AG04450 (cell line): ENCODE results near the gene DNAH8. TPM values are rescaled to one million over a fixed set of nuclear protein-coding genes. Genes with fewer than 3 reads are reported as not detected.

Experiments used
- CTCF ChIA-PET: fragments of 300-600, 350-600 bp; formaldehyde crosslinking; extraction: SDS; loops from one replicate; lab custom pipeline; 2022; ENCODE audit warnings: antibody characterized with exemption, inconsistent platforms; lab: Charles Lee
- POLR2A ChIA-PET: fragments of 350-600 bp; formaldehyde crosslinking; extraction: SDS; loops from one replicate; lab custom pipeline; 2021; ENCODE audit warnings: antibody characterized with exemption, inconsistent platforms; lab: Yijun Ruan, JAX
- DNase-seq: peaks from one replicate; pipeline ENCODE4 v3.0.0-alpha.2; 2011; ENCODE audit warnings: low read depth, low spot score
- H3K27ac ChIP-seq: one replicate; pipeline ENCODE4 v1.5.1; 2012; ENCODE audit warnings: low read depth, low read length, control low read depth
- H3K27me3 ChIP-seq: one replicate; pipeline ENCODE4 v1.6.0; 2012; ENCODE audit warnings: low read length; ENCODE audit not compliant: control insufficient read depth, insufficient read depth
- H3K4me3 ChIP-seq: 2 replicates; pipeline ENCODE4 v1.5.1; 2011; ENCODE audit warnings: mild to moderate bottlenecking, low read depth, low read length, control low read depth
- H3K9me3 ChIP-seq: 2 replicates; pipeline ENCODE4 v1.5.1; 2012; ENCODE audit warnings: low read length; ENCODE audit not compliant: control insufficient read depth, insufficient read depth
- polyA plus RNA-seq: library from polyadenylated mRNA; depleted of rRNA; stranded (reverse); fragments of >200 nt; gene quantifications from 2 replicates; pipeline ENCODE4 v1.2.3, GENCODE V29; 2011
- TF ChIP-seq, protein P1 (sequence below): IDR thresholded peaks from 2 replicates; pipeline ENCODE4 v1.5.1; 2011; ENCODE audit warnings: low read depth, low read length, control low read depth, inconsistent platforms

Gene DNAH8
- polyA plus RNA-seq, 1 experiment: not detected

DNA sequence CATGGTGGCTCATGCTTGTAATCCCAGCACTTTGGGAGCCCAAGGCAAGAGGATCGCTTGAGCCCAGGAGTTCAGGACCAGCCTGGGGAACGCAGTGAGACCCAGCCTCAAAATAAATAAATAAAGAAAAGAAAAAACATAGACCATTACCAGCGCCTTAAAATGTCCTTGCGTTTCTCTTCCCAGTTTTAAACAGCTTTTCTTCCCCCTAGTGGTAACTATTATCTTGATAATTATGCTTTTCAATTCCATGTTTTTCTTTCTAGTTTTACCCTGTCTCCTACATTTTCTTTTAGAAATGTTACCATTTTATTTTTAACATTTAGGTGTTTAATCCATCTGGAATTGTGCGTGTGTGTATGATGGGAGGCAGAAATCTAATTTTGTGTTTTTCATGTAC, 24.4 kb downstream of the DNAH8 start:
- Histone ChIP-seq H3K9me3 (no peaks in the 10 kb centered on the region), H3K27me3 (no peaks in the 10 kb centered on the region), H3K4me3 (no peak overlapping the region), H3K27ac (no peak overlapping the region)
- TF ChIP-seq, protein P1, sequence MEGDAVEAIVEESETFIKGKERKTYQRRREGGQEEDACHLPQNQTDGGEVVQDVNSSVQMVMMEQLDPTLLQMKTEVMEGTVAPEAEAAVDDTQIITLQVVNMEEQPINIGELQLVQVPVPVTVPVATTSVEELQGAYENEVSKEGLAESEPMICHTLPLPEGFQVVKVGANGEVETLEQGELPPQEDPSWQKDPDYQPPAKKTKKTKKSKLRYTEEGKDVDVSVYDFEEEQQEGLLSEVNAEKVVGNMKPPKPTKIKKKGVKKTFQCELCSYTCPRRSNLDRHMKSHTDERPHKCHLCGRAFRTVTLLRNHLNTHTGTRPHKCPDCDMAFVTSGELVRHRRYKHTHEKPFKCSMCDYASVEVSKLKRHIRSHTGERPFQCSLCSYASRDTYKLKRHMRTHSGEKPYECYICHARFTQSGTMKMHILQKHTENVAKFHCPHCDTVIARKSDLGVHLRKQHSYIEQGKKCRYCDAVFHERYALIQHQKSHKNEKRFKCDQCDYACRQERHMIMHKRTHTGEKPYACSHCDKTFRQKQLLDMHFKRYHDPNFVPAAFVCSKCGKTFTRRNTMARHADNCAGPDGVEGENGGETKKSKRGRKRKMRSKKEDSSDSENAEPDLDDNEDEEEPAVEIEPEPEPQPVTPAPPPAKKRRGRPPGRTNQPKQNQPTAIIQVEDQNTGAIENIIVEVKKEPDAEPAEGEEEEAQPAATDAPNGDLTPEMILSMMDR: peak; percentile 47
- no peak for DNase-seq
- POLR2A ChIA-PET: no interaction called here
- CTCF ChIA-PET: no interaction called here

DNA sequence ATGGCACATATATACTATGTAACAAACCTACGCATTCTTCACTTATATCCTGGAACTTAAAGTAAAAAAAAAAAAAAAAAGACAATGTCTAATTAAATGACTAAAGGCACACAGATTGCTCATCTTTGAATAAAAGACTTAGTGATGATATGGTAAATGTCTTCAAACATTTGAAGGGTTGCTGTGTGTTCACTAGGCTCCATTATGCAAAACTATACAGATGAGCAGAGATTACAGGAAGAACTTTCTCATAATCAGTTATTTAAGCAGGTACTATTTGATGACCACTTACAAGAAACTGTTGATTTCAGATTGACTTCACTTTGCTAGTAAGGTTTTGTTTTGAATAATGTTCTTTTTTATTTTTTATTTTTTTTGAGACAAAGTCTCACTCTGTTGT, 34.4 kb downstream of the DNAH8 start:
- ChIA-PET CTCF (no interaction called here), POLR2A (no interaction called here)
- H3K9me3 ChIP-seq: no peaks in the 10 kb centered on the region
- no peak for DNase-seq
- no peaks in the 10 kb centered on the region for H3K27me3 ChIP-seq
- H3K27ac ChIP-seq: no peak overlapping the region
- no peak overlapping the region for H3K4me3 ChIP-seq
- TF ChIP-seq, protein P1: no peak

DNA sequence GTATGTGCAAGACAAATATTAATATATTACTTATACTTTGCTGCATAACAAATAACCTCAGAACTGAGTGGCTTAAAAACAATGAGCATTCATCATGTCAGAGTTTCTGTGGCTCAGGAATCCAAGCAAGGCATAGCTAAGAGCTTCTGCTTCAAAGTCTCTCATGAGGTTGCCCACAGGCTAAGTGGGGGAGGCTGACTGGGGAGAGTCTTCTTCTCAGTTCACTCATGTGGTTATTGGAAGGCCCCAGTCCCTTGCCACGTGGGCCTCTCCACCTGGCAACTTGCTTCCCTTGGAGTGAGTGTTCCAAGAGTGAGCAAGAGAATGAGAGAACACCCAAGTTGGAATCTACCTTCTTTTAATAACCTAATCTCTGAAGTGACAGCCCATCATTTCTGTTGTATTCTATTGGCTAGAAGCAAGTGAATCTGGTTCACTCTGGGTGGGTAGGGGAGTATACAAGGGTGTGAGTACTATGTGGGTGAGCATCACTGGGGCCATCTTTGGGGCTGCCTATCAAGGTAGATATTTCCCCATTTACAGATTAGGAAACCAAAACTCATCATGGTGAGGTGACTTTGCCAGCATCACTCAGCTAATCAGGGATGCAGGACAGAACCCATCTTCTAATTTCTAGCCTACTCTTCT, 36.0 kb downstream of the DNAH8 start:
- no peak for DNase-seq
- Histone ChIP-seq H3K27me3 (no peaks in the 10 kb centered on the region), H3K27ac (no peak overlapping the region), H3K9me3 (no peaks in the 10 kb centered on the region), H3K4me3 (no peak overlapping the region)
- CTCF ChIA-PET: no interaction called here
- POLR2A ChIA-PET: no interaction called here
- TF ChIP-seq, protein P1: no peak

DNA sequence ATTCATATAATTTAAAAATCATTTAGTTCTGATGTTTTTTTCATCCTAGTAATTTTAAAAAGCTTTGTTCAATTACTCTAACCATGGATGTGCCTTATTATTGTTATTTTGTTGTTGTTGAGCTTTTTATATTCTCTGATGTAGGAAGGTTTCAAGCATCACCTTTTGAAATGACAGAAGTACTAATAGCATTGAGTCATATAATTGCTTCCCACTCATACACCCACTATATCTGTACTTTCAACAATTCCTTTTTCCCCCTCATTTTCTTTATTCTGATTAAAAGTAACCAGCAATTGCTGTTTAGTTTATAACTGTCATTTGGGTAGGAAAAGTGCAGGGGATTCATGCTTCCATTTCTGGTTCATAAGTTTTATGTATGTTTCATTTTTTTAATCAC, 38.6 kb downstream of the DNAH8 start:
- no peaks in the 10 kb centered on the region for H3K27me3 ChIP-seq
- H3K27ac ChIP-seq: no peak overlapping the region
- no peak overlapping the region for H3K4me3 ChIP-seq
- H3K9me3 ChIP-seq: no peaks in the 10 kb centered on the region
- TF ChIP-seq, protein P1: no peak
- ChIA-PET POLR2A (no interaction called here), CTCF (no interaction called here)
- DNase-seq: no peak

DNA sequence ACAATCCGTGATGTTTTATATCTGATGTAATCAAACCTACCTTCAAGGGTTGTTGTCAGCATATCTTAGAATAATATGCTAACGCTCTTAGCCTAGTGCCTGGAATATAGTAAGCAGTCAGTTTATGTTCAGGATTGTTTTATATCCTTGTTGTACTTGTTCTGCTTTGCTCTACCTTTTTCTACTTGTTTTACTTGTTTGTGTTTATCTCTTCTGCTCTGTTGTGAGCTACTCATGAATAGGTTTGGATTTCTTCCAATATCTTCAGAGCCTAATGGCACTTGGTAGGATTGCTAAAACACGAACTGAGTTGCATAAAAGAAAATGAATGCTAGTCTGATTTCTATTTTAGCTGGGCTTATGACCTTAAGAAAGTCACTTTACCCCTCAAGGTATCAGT, 40.1 kb downstream of the DNAH8 start:
- Histone ChIP-seq H3K4me3 (no peak overlapping the region), H3K27ac (no peak overlapping the region), H3K27me3 (no peaks in the 10 kb centered on the region), H3K9me3 (no peaks in the 10 kb centered on the region)
- ChIA-PET POLR2A (no interaction called here), CTCF (no interaction called here)
- DNase-seq: no peak
- TF ChIP-seq, protein P1: no peak
